ENCODE data around the gene DEFB119.

DNA sequence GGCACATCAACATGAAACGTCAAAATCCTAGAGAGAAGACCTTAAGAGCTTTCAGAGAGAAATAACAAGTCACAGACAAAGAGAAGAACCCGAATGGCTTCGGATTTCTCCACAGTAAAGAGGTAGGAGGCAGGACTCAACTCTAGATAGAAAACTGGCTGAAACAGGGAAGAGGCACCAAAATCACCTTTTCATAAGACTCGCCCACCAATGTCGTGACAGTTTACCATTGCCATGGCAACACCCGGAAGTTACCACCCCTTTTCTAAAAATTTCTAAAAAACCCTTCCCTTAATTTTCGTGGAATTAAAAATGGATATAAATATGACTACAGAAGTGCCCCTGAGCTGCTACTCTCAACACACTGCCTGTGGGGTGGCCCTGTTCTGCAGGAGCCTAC is 27.9 kb upstream of the DEFB119 start:
- TF ChIP-seq, protein P1, sequence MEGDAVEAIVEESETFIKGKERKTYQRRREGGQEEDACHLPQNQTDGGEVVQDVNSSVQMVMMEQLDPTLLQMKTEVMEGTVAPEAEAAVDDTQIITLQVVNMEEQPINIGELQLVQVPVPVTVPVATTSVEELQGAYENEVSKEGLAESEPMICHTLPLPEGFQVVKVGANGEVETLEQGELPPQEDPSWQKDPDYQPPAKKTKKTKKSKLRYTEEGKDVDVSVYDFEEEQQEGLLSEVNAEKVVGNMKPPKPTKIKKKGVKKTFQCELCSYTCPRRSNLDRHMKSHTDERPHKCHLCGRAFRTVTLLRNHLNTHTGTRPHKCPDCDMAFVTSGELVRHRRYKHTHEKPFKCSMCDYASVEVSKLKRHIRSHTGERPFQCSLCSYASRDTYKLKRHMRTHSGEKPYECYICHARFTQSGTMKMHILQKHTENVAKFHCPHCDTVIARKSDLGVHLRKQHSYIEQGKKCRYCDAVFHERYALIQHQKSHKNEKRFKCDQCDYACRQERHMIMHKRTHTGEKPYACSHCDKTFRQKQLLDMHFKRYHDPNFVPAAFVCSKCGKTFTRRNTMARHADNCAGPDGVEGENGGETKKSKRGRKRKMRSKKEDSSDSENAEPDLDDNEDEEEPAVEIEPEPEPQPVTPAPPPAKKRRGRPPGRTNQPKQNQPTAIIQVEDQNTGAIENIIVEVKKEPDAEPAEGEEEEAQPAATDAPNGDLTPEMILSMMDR (IDR thresholded peaks at IDR 0.05) = no peak
- no peak for TF ChIP-seq POLR2A (IDR thresholded peaks at IDR 0.05)
